IPS-NIHi7 (cell line): Measurements from ENCODE around the gene MTG1.
"Not testable (repeated sequence)": the region's sequence is repeated elsewhere in the genome, so short reads cannot be mapped to it uniquely, and the experiment has no call there.

Experiments used
- DNase-seq: peaks from one replicate; pipeline ENCODE4 v3.0.0; 2012; ENCODE audit warnings: mixed read lengths; ENCODE audit errors: extremely low spot score

Gene MTG1

GRCh38 chr10:133424102-133424501 is 30.1 kb downstream of the MTG1 start:
- not testable (repeated sequence) for DNase-seq

- DNase-seq = not testable (repeated sequence)
These were observed 30.6 kb downstream of the MTG1 start, which contains the start of gene SPRN for GRCh38 chr10:133424601-133425000. SPRN (minus strand) TSS chr10:133424625; CDS start chr10:133423681, 944 bp downstream.

- not testable (repeated sequence) for DNase-seq
These were observed 35.6 kb downstream of the MTG1 start for GRCh38 chr10:133429571-133429970.

- not testable (repeated sequence) for DNase-seq
These were observed 38.1 kb downstream of the MTG1 start for GRCh38 chr10:133431888-133432613.

GRCh38 chr10:133432789-133433188 is 38.8 kb downstream of the MTG1 start:
- DNase-seq = not testable (repeated sequence)

- DNase-seq = no peak
These were observed 44.8 kb downstream of the MTG1 start for GRCh38 chr10:133438711-133439273.

- no peak for DNase-seq
These were observed 45.8 kb downstream of the MTG1 start for GRCh38 chr10:133439517-133440461.

- no peak for DNase-seq
These were observed 46.8 kb downstream of the MTG1 start for GRCh38 chr10:133440633-133441285.

- not testable (repeated sequence) for DNase-seq
These were observed 47.4 kb downstream of the MTG1 start for GRCh38 chr10:133441356-133441755.

GRCh38 chr10:133441780-133442179 is 47.8 kb downstream of the MTG1 start:
- DNase-seq = no peak

GRCh38 chr10:133442191-133442966 is 48.4 kb downstream of the MTG1 start:
- no peak for DNase-seq

- DNase-seq = no peak
These were observed 49.3 kb downstream of the MTG1 start for GRCh38 chr10:133442967-133443924.

GRCh38 chr10:133444342-133445267 is 50.6 kb downstream of the MTG1 start:
- DNase-seq = no peak

- no peak for DNase-seq
These were observed 51.3 kb downstream of the MTG1 start for GRCh38 chr10:133445268-133445732.

GRCh38 chr10:133445751-133446708 is 52.1 kb downstream of the MTG1 start:
- DNase-seq = no peak

GRCh38 chr10:133446979-133447378 is 53.0 kb downstream of the MTG1 start:
- DNase-seq = no peak

- no peak for DNase-seq
These were observed 54.2 kb downstream of the MTG1 start for GRCh38 chr10:133448120-133448519.
